ENCODE results near the gene PLPPR5. TPM values are rescaled to one million over a fixed set of nuclear protein-coding genes. Genes with fewer than 3 reads are reported as not detected.
A peak's percentile ranks its signal among the peaks of the same experiment; 100 is the strongest.

The PLPPR5 gene
- total RNA-seq, 1 donor from 2014 or later = not detected

GRCh38 chr1:98991127-98992012, 13.3 kb downstream of the PLPPR5 start:
- Mint-ChIP-seq H3K4me1 (ENCODE audit: low read depth) (peaks cover 10% of the 10 kb centered on the region), H3K27ac (peak overlapping the region; percentile 80), H3K36me3 (ENCODE audit: low read depth) (no peaks in the 10 kb centered on the region)

GRCh38 chr1:98989556-98989907, 15.1 kb downstream of the PLPPR5 start:
- H3K4me1 Mint-ChIP-seq (ENCODE audit: low read depth) = peaks cover 10% of the 10 kb centered on the region
- no peak overlapping the region for H3K27ac Mint-ChIP-seq
- DNase-seq (ENCODE audit: low spot score) = no peak
- intact Hi-C loops (cut with micrococcal nuclease) = no loop called here
- no peaks in the 10 kb centered on the region for H3K27me3 Mint-ChIP-seq (ENCODE audit: low read depth)
- H3K36me3 Mint-ChIP-seq (ENCODE audit: low read depth) = no peaks in the 10 kb centered on the region
- H3K4me3 Mint-ChIP-seq (ENCODE audit: low read depth) = no peak overlapping the region
- no peaks in the 10 kb centered on the region for H3K9me3 Mint-ChIP-seq

More at GRCh38 chr1:98991127-98992012, 13.3 kb downstream of the PLPPR5 start:
- Mint-ChIP-seq H3K27me3 (ENCODE audit: low read depth) (no peaks in the 10 kb centered on the region), H3K9me3 (no peaks in the 10 kb centered on the region), H3K4me3 (ENCODE audit: low read depth) (no peak overlapping the region)
- DNase-seq (ENCODE audit: low spot score) = no peak
- intact Hi-C loops (cut with micrococcal nuclease) = no loop called here

GRCh38 chr1:98988904-98989555, 15.6 kb downstream of the PLPPR5 start:
- intact Hi-C loops (cut with micrococcal nuclease) = no loop called here

GRCh38 chr1:98985687-98986086, 19.0 kb downstream of the PLPPR5 start:
- Mint-ChIP-seq H3K27me3 (ENCODE audit: low read depth) (no peaks in the 10 kb centered on the region), H3K36me3 (ENCODE audit: low read depth) (no peaks in the 10 kb centered on the region), H3K27ac (no peak overlapping the region), H3K4me3 (ENCODE audit: low read depth) (no peak overlapping the region), H3K9me3 (no peaks in the 10 kb centered on the region), H3K4me1 (ENCODE audit: low read depth) (peaks cover 2% of the 10 kb centered on the region)
- intact Hi-C loops (cut with micrococcal nuclease) = no loop called here
- no peak for DNase-seq (ENCODE audit: low spot score)

More at GRCh38 chr1:98988904-98989555, 15.6 kb downstream of the PLPPR5 start:
- H3K9me3 Mint-ChIP-seq = no peaks in the 10 kb centered on the region
- no peak overlapping the region for H3K4me3 Mint-ChIP-seq (ENCODE audit: low read depth)
- peaks cover 10% of the 10 kb centered on the region for H3K4me1 Mint-ChIP-seq (ENCODE audit: low read depth)
- H3K36me3 Mint-ChIP-seq (ENCODE audit: low read depth) = no peaks in the 10 kb centered on the region
- no peak for DNase-seq (ENCODE audit: low spot score)
- H3K27me3 Mint-ChIP-seq (ENCODE audit: low read depth) = no peaks in the 10 kb centered on the region
- no peak overlapping the region for H3K27ac Mint-ChIP-seq

GRCh38 chr1:98981917-98982513, 22.6 kb downstream of the PLPPR5 start:
- H3K4me3 Mint-ChIP-seq (ENCODE audit: low read depth) = no peak overlapping the region
- H3K4me1 Mint-ChIP-seq (ENCODE audit: low read depth) = peaks cover 2% of the 10 kb centered on the region
- H3K9me3 Mint-ChIP-seq = no peaks in the 10 kb centered on the region
- DNase-seq (ENCODE audit: low spot score) = no peak
- H3K27me3 Mint-ChIP-seq (ENCODE audit: low read depth) = no peaks in the 10 kb centered on the region
- H3K36me3 Mint-ChIP-seq (ENCODE audit: low read depth) = no peaks in the 10 kb centered on the region
- no peak overlapping the region for H3K27ac Mint-ChIP-seq
- intact Hi-C loops (cut with micrococcal nuclease) = no loop called here

GRCh38 chr1:98979463-98979862, 25.2 kb downstream of the PLPPR5 start:
- H3K27me3 Mint-ChIP-seq (ENCODE audit: low read depth) = no peaks in the 10 kb centered on the region
- no peak overlapping the region for H3K27ac Mint-ChIP-seq
- H3K4me1 Mint-ChIP-seq (ENCODE audit: low read depth) = peaks cover 2% of the 10 kb centered on the region
- no peak overlapping the region for H3K4me3 Mint-ChIP-seq (ENCODE audit: low read depth)
- H3K9me3 Mint-ChIP-seq = no peaks in the 10 kb centered on the region
- intact Hi-C loops (cut with micrococcal nuclease) = no loop called here
- DNase-seq (ENCODE audit: low spot score) = no peak
- H3K36me3 Mint-ChIP-seq (ENCODE audit: low read depth) = no peaks in the 10 kb centered on the region

GRCh38 chr1:98975810-98976209, 28.9 kb downstream of the PLPPR5 start:
- Mint-ChIP-seq H3K36me3 (ENCODE audit: low read depth) (no peaks in the 10 kb centered on the region), H3K9me3 (no peaks in the 10 kb centered on the region), H3K27me3 (ENCODE audit: low read depth) (no peaks in the 10 kb centered on the region), H3K4me3 (ENCODE audit: low read depth) (no peak overlapping the region), H3K4me1 (ENCODE audit: low read depth) (no peaks in the 10 kb centered on the region), H3K27ac (no peak overlapping the region)
- intact Hi-C loops (cut with micrococcal nuclease) = no loop called here
- no peak for DNase-seq (ENCODE audit: low spot score)

- no peaks in the 10 kb centered on the region for H3K36me3 Mint-ChIP-seq (ENCODE audit: low read depth)
- DNase-seq (ENCODE audit: low spot score) = no peak
- no peaks in the 10 kb centered on the region for H3K9me3 Mint-ChIP-seq
- intact Hi-C loops (cut with micrococcal nuclease) = no loop called here
- no peaks in the 10 kb centered on the region for H3K4me1 Mint-ChIP-seq (ENCODE audit: low read depth)
- no peaks in the 10 kb centered on the region for H3K27me3 Mint-ChIP-seq (ENCODE audit: low read depth)
- H3K4me3 Mint-ChIP-seq (ENCODE audit: low read depth) = no peak overlapping the region
- no peak overlapping the region for H3K27ac Mint-ChIP-seq
These were observed 29.5 kb downstream of the PLPPR5 start for GRCh38 chr1:98975113-98975512.

- Mint-ChIP-seq H3K9me3 (no peaks in the 10 kb centered on the region), H3K27me3 (ENCODE audit: low read depth) (no peaks in the 10 kb centered on the region), H3K4me1 (ENCODE audit: low read depth) (no peaks in the 10 kb centered on the region), H3K4me3 (ENCODE audit: low read depth) (no peak overlapping the region), H3K27ac (no peak overlapping the region), H3K36me3 (ENCODE audit: low read depth) (no peaks in the 10 kb centered on the region)
- no peak for DNase-seq (ENCODE audit: low spot score)
- intact Hi-C loops (cut with micrococcal nuclease) = no loop called here
These were observed 34.7 kb downstream of the PLPPR5 start for GRCh38 chr1:98969798-98970490.

GRCh38 chr1:98967122-98967521, 37.5 kb downstream of the PLPPR5 start:
- H3K9me3 Mint-ChIP-seq = no peaks in the 10 kb centered on the region
- no peaks in the 10 kb centered on the region for H3K27me3 Mint-ChIP-seq (ENCODE audit: low read depth)
- intact Hi-C loops (cut with micrococcal nuclease) = no loop called here
- no peak overlapping the region for H3K27ac Mint-ChIP-seq
- H3K36me3 Mint-ChIP-seq (ENCODE audit: low read depth) = no peaks in the 10 kb centered on the region
- no peaks in the 10 kb centered on the region for H3K4me1 Mint-ChIP-seq (ENCODE audit: low read depth)
- no peak for DNase-seq (ENCODE audit: low spot score)
- no peak overlapping the region for H3K4me3 Mint-ChIP-seq (ENCODE audit: low read depth)

- no peak overlapping the region for H3K4me3 Mint-ChIP-seq (ENCODE audit: low read depth)
- H3K9me3 Mint-ChIP-seq = no peaks in the 10 kb centered on the region
- H3K27ac Mint-ChIP-seq = no peak overlapping the region
- H3K36me3 Mint-ChIP-seq (ENCODE audit: low read depth) = no peaks in the 10 kb centered on the region
- intact Hi-C loops (cut with micrococcal nuclease) = no loop called here
- H3K27me3 Mint-ChIP-seq (ENCODE audit: low read depth) = no peaks in the 10 kb centered on the region
- H3K4me1 Mint-ChIP-seq (ENCODE audit: low read depth) = no peaks in the 10 kb centered on the region
- DNase-seq (ENCODE audit: low spot score) = no peak
These were observed 39.3 kb downstream of the PLPPR5 start for GRCh38 chr1:98965394-98965793.

GRCh38 chr1:98964198-98964597, 40.5 kb downstream of the PLPPR5 start:
- Mint-ChIP-seq H3K27me3 (ENCODE audit: low read depth) (no peaks in the 10 kb centered on the region), H3K9me3 (no peaks in the 10 kb centered on the region), H3K4me3 (ENCODE audit: low read depth) (no peak overlapping the region), H3K36me3 (ENCODE audit: low read depth) (no peaks in the 10 kb centered on the region), H3K27ac (no peak overlapping the region), H3K4me1 (ENCODE audit: low read depth) (no peaks in the 10 kb centered on the region)
- no peak for DNase-seq (ENCODE audit: low spot score)
- intact Hi-C loops (cut with micrococcal nuclease) = no loop called here

All from activated T-helper 2 cell treated with anti-CD3 and anti-CD28 coated beads, Interferon-gamma antibody, Interleukin-2, Interleukin-4, amounts not matched to agents 10 μg/mL and 5 μg/mL and 100 μg/mL, durations not matched to agents 14 hours and 24 hours and 36 hours (primary cell).